ENCODE data around the gene PHETA2. TPM values are rescaled to one million over a fixed set of nuclear protein-coding genes. Genes with fewer than 3 reads are reported as not detected.

The PHETA2 gene
- total RNA-seq, 2 experiments from 2014 or later, result 3.6 to 4.5 TPM

GRCh38 chr22:42073621-42074041 lies 417 bp upstream of the PHETA2 start:
- CTCF ChIA-PET, result no interaction called here
- peaks cover 10% of the 10 kb centered on the region for H3K36me3 Mint-ChIP-seq (ENCODE audit: low read depth)
- no peaks in the 10 kb centered on the region for H3K9me3 Mint-ChIP-seq
- H3K4me1 Mint-ChIP-seq, result peaks cover 51% of the 10 kb centered on the region
- H3K27me3 Mint-ChIP-seq, result no peaks in the 10 kb centered on the region
- peak overlapping the region; percentile 58 for H3K27ac Mint-ChIP-seq
- POLR2A ChIA-PET, result interaction anchor here (1.0 kb wide), 1 partner anchor 17 kb away, joined by 3 read pairs; the partner anchor contains the start of gene NDUFA6
- DNase-seq, result no peak
- peak overlapping the region; percentile 65 for H3K4me3 Mint-ChIP-seq

GRCh38 chr22:42074846-42075676 lies 1.0 kb downstream of the PHETA2 start:
- ChIA-PET CTCF (interaction anchor here (1.0 kb wide), 1 partner anchor 16 kb away, joined by 6 read pairs; the partner anchor contains the start of gene NDUFA6), POLR2A (interaction anchor here (0.6 to 2.1 kb wide), 5 partner anchors 15 to 590 kb away, joined by 3 to 22 read pairs (median 4); partner anchors contain the start of genes CENPM, NDUFA6 and WBP2NL)
- peaks cover 48% of the 10 kb centered on the region for H3K4me1 Mint-ChIP-seq
- H3K4me3 Mint-ChIP-seq, result peak overlapping the region; percentile 31
- H3K27me3 Mint-ChIP-seq, result no peaks in the 10 kb centered on the region
- H3K27ac Mint-ChIP-seq, result peak overlapping the region; percentile 44
- H3K9me3 Mint-ChIP-seq, result no peaks in the 10 kb centered on the region
- DNase-seq, result peak; percentile 14
- H3K36me3 Mint-ChIP-seq (ENCODE audit: low read depth), result peaks cover 8% of the 10 kb centered on the region

- Mint-ChIP-seq H3K4me1 (peaks cover 48% of the 10 kb centered on the region), H3K27me3 (no peaks in the 10 kb centered on the region), H3K36me3 (ENCODE audit: low read depth) (peaks cover 18% of the 10 kb centered on the region), H3K4me3 (no peak overlapping the region), H3K9me3 (no peaks in the 10 kb centered on the region), H3K27ac (no peak overlapping the region)
- peak; percentile 4 for DNase-seq
- POLR2A ChIA-PET, result interaction anchor here (1.3 to 5.7 kb wide), 3 partner anchors 13 to 131 kb away, joined by 5 to 185 read pairs (median 22); partner anchors contain the start of genes CENPM and NDUFA6
- CTCF ChIA-PET, result no interaction called here
Observed at GRCh38 chr22:42076764-42077485, 2.9 kb downstream of the PHETA2 start.

- no peak overlapping the region for H3K4me3 Mint-ChIP-seq
- peak overlapping the region; percentile 92 for H3K27ac Mint-ChIP-seq
- CTCF ChIA-PET, result interaction anchor here (4.1 kb wide), 1 partner anchor 13 kb away, joined by 35 read pairs; the partner anchor contains the start of gene NDUFA6
- DNase-seq, result no peak
- peaks cover 51% of the 10 kb centered on the region for H3K4me1 Mint-ChIP-seq
- no peaks in the 10 kb centered on the region for H3K27me3 Mint-ChIP-seq
- POLR2A ChIA-PET, result interaction anchor here (3.7 to 5.7 kb wide), 2 partner anchors 8 to 12 kb away, joined by 77 to 185 read pairs; partner anchors contain the start of genes NAGA and NDUFA6
- H3K9me3 Mint-ChIP-seq, result no peaks in the 10 kb centered on the region
- peaks cover 25% of the 10 kb centered on the region for H3K36me3 Mint-ChIP-seq (ENCODE audit: low read depth)
Observed at GRCh38 chr22:42077486-42078125, 3.6 kb downstream of the PHETA2 start.

- DNase-seq, result no peak
- Mint-ChIP-seq H3K27ac (peak overlapping the region; percentile 92), H3K4me3 (peak overlapping the region; percentile 95), H3K36me3 (ENCODE audit: low read depth) (peaks cover 30% of the 10 kb centered on the region), H3K4me1 (peaks cover 44% of the 10 kb centered on the region), H3K9me3 (no peaks in the 10 kb centered on the region), H3K27me3 (no peaks in the 10 kb centered on the region)
- CTCF ChIA-PET, result interaction anchor here (1.1 to 4.1 kb wide), 2 partner anchors 12 to 366 kb away, joined by 3 to 35 read pairs; partner anchors contain the start of gene NDUFA6
- POLR2A ChIA-PET, result interaction anchor here (0.9 to 5.7 kb wide), 20 partner anchors 9 to 412 kb away, joined by 3 to 185 read pairs (median 6); partner anchors contain the start of genes CCDC134, CENPM, NAGA and NDUFA6
Observed at GRCh38 chr22:42078469-42079318, 4.6 kb downstream of the PHETA2 start.

GRCh38 chr22:42079319-42080251 lies 5.5 kb downstream of the PHETA2 start, which contains the start of gene SMDT1:
Gene SMDT1 (plus strand): TSS chr22:42079700. CDS start chr22:42079769, 69 bp downstream.
- H3K4me1 Mint-ChIP-seq, result peaks cover 42% of the 10 kb centered on the region
- H3K9me3 Mint-ChIP-seq, result no peaks in the 10 kb centered on the region
- peaks cover 37% of the 10 kb centered on the region for H3K36me3 Mint-ChIP-seq (ENCODE audit: low read depth)
- H3K27me3 Mint-ChIP-seq, result no peaks in the 10 kb centered on the region
- H3K27ac Mint-ChIP-seq, result peak within 1 kb of the TSS; percentile 92
- peak; percentile 98 for DNase-seq
- H3K4me3 Mint-ChIP-seq, result peak within 1 kb of the TSS; percentile 95
- POLR2A ChIA-PET, result interaction anchor here (0.6 to 5.7 kb wide), 30 partner anchors 10 to 534 kb away, joined by 3 to 185 read pairs (median 5); partner anchors contain the start of genes CCDC134, CENPM, NAGA and NDUFA6
- CTCF ChIA-PET, result interaction anchor here (1.1 to 4.1 kb wide), 5 partner anchors 8 to 365 kb away, joined by 3 to 35 read pairs (median 4); partner anchors contain the start of gene NDUFA6

GRCh38 chr22:42080287-42080686 lies 6.2 kb downstream of the PHETA2 start:
- H3K9me3 Mint-ChIP-seq, result no peaks in the 10 kb centered on the region
- peak overlapping the region; percentile 92 for H3K27ac Mint-ChIP-seq
- peaks cover 42% of the 10 kb centered on the region for H3K36me3 Mint-ChIP-seq (ENCODE audit: low read depth)
- H3K27me3 Mint-ChIP-seq, result no peaks in the 10 kb centered on the region
- peak overlapping the region; percentile 95 for H3K4me3 Mint-ChIP-seq
- DNase-seq, result peak; percentile 31
- ChIA-PET POLR2A (interaction anchor here (0.7 to 5.7 kb wide), 22 partner anchors 9 to 459 kb away, joined by 3 to 185 read pairs (median 5); partner anchors contain the start of genes CCDC134, CENPM, NAGA and NDUFA6), CTCF (interaction anchor here (1.3 to 4.1 kb wide), 4 partner anchors 9 to 365 kb away, joined by 4 to 35 read pairs (median 4); partner anchors contain the start of gene NDUFA6)
- peaks cover 36% of the 10 kb centered on the region for H3K4me1 Mint-ChIP-seq

GRCh38 chr22:42083119-42083518 lies 9.1 kb downstream of the PHETA2 start:
- ChIA-PET CTCF (no interaction called here), POLR2A (no interaction called here)
- no peaks in the 10 kb centered on the region for H3K9me3 Mint-ChIP-seq
- H3K27ac Mint-ChIP-seq, result no peak overlapping the region
- H3K4me1 Mint-ChIP-seq, result peaks cover 44% of the 10 kb centered on the region
- peaks cover 60% of the 10 kb centered on the region for H3K36me3 Mint-ChIP-seq (ENCODE audit: low read depth)
- H3K27me3 Mint-ChIP-seq, result no peaks in the 10 kb centered on the region
- no peak overlapping the region for H3K4me3 Mint-ChIP-seq
- DNase-seq, result no peak

- POLR2A ChIA-PET, result interaction anchor here (0.6 to 1.4 kb wide), 2 partner anchors 34 to 138 kb away, joined by 3 read pairs; partner anchors contain the start of gene CENPM
- no peak overlapping the region for H3K4me3 Mint-ChIP-seq
- H3K27ac Mint-ChIP-seq, result no peak overlapping the region
- peaks cover 9% of the 10 kb centered on the region for H3K9me3 Mint-ChIP-seq
- H3K36me3 Mint-ChIP-seq (ENCODE audit: low read depth), result peaks cover 72% of the 10 kb centered on the region
- peaks cover 45% of the 10 kb centered on the region for H3K4me1 Mint-ChIP-seq
- CTCF ChIA-PET, result no interaction called here
- no peaks in the 10 kb centered on the region for H3K27me3 Mint-ChIP-seq
- DNase-seq, result no peak
Observed at GRCh38 chr22:42084874-42085273, 10.8 kb downstream of the PHETA2 start.

GRCh38 chr22:42086051-42086450 lies 12.0 kb downstream of the PHETA2 start:
- Mint-ChIP-seq H3K4me1 (peaks cover 40% of the 10 kb centered on the region), H3K27ac (no peak overlapping the region), H3K36me3 (ENCODE audit: low read depth) (peaks cover 73% of the 10 kb centered on the region), H3K4me3 (no peak overlapping the region), H3K27me3 (no peaks in the 10 kb centered on the region), H3K9me3 (peaks cover 10% of the 10 kb centered on the region)
- ChIA-PET CTCF (no interaction called here), POLR2A (interaction anchor here (1.4 kb wide), 1 partner anchor 139 kb away, joined by 3 read pairs; the partner anchor contains the start of gene CENPM)
- no peak for DNase-seq

All from activated CD4-positive, alpha-beta memory T cell treated with anti-CD3 and anti-CD28 coated beads, Interleukin-2, amount 10 ng/mL, durations not matched to agents 7 days and 5 days (primary cell).